Measurements from ENCODE around the gene METAP1D.

The METAP1D gene

GRCh38 chr2:172093416-172094293 lies 93.9 kb downstream of the METAP1D start:
- DNase-seq: no peak

DNA sequence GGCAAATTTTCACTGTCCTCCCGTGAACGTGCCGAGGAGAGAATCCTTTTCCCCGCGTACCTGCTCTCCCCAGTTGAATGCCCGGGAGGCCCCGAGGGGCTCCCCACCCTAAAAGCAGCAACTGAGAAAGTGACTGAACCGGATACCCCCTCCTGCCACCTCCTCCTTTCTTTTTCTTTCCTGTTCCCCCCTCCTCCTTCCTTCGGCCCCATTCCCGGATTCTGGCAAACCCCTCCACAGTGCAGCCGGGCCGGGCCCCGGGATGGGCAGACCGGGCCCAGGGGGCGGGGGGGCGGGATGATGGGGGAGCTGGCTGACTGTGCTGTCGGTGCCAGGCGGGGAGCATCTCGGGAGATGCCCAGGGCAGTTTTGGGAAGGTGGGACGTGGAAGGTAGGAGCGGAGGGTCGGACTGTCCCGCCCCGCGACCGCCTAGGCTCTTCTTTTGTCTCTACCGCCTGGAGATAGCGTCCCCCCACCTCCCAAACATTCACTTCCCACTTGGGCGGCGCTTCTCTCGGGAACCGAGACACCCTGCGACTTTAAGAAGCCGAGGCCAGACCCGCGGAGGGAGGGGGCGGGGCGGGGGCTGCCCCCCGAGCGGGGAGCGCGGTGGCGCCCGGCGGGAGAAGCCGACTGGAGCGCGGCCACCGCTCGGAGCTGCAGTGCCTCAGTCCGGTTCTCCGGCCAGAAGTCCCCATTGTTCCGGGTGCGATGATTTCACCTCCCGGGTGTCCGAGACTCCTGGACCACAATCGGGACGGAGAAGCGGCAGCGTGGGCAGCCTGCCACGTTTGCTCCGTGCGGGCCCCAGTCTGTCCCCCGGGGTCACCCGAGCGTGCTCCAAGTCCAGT lies 94.8 kb downstream of the METAP1D start:
- peak; percentile 40 for DNase-seq

DNA sequence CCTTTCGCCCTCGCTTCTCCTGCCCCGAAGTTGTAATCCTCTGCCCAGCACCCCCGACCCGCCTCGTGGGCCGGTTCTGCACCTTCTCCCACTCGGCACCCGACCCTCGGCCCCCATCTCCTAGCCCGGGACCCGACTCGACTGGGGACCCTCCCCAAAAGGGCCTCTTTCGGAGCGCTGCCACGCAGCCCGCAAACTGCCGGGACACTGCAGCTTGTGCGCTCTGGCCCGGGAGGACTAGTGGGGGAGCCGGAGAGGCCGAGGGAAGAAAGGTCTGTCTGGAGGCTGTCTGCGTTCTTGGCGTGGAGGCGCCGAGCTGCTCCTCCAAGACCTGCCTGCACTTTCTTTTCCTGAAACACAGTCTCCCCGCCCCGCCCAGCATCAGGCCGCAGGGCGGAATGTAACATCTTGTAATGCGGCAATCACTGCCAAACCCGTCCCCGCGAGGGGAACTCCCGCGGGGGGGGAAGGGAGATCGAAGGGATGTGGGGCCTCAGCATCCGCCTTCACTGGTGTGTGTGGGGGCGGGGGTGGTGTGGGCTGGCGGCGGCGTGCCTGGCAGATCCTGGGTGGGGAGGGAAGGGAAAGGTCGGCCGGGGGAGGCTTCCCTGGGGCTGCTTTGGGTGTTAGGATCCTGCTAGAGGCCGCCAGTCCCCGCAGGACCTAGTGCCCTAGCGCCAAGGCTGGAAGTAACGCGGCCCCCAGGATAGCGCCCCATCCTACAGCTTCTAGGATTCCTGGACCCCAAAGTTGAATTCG lies 95.6 kb downstream of the METAP1D start:
- DNase-seq: peak; percentile 76

DNA sequence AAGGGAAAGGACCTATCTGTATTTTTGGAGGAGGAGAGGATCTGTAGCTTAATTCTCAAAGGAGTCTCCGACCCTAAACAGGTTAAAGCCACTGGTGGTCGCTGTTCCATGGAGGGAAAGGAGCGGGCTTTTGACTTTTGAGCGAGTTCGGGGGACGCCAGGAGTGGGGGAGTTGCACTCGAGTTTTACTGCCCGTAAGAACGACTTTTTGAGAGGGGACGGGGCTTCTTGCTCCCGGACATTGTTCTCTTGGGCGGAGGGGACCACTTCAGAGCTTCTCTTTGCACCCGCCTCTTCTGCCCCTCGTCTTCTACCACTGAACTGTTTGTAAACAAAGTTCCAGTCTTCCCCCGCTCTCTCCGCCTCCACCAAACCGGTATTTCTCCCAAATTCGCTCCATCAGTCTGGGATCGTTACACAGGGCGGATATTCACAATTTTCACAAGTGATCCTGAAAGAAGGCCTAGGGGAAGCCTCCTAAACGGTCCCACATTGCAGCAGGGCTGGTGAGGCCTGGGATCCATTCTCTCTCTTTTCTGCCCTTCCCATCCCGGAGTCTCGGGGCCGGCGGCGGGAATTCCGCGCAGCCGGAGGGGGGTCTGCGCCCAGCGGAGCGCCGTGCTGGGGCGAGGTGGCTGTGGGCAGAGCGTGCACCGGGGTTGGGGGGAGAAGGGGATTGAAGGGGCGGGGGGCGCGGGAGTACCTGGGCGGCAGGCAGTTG lies 96.3 kb downstream of the METAP1D start:
- DNase-seq: peak; percentile 59

DNA sequence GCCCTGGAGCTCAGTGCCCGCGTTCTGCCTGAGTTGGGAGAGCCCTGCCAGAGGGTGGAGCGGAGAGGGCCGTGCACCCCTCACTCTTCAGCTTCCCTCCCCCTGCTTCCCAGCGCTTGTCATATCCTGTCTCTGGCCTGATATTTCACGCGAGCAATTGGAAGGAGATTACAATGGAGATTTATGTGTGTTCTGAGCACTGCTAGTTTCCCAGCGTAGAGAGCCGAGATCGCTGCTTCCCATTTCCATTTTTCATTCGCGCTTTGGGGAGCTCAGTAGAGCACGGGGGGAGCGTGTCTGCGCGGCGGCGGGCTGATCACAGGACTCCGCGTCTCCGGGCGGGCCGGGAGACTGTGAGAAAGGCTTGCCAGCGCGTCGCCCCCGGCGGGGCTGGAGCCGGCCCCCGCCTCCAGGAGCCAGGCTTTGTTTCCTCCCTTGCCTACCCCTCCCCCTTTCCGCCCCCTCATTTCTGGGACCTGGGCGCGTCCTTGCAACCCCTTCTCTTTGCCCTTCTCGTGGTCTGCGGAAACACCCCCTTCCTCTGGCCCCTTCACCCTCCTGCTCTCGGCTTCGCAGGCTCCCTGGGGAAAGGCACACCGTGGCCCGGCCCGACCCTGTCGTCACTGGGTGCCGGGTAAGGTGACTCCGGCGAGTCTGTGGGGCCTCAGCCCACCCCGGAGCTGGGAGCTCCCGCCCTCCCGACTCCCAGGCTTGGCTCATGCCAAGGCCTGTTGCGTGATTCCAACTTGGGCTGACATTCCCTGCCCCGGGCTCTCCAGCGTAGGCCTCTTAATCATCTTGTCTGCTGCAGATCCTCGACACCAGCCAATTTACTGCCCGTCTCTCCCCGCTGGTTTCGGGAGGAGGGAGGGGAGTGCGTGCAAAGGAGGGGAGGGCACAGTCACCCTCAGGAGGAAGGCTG lies 97.1 kb downstream of the METAP1D start:
- peak; percentile 29 for DNase-seq

DNA sequence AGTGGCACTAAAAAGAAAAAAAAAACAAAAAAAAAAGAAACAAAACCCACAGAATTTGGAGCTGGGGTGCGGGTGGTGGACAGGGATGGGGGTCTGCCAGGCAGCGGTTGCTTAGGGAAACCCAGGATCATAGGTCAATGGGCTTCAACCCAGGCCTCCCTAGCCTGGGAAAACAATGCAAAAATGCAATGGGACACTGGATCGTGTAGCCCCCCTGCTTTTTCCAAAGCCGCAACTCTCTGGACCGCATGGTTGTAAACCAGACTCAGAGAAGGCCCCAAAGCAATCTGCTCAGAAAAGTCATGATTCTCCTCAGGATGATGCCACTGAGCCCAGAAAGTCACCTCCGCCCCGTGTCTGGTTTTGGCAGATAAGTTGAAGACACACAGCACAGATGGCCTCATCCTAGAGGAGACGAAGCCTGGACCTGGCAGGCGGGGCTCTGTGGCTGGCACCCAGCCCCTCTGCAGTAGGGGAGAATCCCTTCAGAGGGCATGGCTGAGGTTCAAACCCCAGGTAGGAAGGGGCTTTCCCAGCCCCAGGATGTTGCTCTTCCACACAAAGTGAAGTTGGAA lies 97.9 kb downstream of the METAP1D start:
- peak; percentile 60 for DNase-seq

DNA sequence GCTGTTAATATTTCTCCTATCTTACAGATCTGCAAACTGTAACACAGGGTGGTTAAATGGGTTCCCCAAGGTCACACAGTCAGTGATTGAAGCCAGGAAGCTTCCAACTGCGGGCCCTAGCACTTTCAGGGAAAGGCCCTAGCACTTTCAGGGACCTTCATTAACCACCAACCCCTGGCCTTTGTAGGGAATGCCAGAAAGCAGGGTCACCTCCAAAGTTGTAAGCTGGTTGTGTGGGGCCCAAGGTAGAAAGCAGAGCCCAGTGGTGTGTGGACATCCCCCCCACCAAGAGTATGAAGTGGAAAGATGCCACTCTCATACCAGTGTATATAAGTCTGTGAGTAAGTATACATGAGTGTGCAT lies 98.5 kb downstream of the METAP1D start:
- peak; percentile 24 for DNase-seq

DNA sequence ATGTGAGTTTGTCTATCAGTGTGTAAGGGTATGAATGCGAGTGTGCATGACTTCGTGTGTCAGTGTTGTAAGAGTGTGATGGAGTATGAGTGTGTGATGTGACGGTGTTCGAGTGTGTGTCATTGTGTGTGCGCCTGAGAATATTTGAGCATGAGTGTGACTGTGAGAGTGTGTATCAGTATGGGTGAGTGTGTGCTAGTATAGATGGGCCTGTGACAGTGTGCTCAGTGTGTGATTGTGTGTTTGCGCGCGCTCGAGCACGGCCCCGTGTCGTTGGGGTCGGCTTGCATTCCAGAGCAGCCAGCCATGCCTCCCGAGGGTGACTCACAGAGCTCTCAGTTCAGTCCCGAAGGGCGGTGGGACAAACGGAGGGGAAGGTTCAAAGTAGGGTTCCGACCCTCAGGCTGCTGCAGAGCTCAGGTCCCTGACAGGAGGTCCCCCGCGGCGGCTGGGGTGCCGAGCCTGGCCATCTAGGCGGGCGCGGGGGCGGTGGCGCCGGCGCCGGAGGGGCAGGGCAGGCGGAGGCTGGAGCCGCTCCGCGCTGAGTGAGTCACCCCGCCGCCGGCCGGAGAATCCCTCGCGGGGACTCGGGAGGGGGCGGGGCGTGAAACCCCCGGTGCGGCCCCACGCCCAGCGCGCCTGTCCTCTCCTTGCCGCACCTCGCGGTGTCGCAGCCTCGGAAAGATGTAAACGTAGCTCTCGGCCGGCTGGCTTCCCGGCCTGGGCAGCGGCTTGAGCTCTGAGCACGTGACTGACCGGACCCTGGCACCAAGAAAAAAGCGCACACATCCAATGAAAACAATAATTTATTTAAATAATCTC lies 99.1 kb downstream of the METAP1D start:
- peak; percentile 72 for DNase-seq

DNA sequence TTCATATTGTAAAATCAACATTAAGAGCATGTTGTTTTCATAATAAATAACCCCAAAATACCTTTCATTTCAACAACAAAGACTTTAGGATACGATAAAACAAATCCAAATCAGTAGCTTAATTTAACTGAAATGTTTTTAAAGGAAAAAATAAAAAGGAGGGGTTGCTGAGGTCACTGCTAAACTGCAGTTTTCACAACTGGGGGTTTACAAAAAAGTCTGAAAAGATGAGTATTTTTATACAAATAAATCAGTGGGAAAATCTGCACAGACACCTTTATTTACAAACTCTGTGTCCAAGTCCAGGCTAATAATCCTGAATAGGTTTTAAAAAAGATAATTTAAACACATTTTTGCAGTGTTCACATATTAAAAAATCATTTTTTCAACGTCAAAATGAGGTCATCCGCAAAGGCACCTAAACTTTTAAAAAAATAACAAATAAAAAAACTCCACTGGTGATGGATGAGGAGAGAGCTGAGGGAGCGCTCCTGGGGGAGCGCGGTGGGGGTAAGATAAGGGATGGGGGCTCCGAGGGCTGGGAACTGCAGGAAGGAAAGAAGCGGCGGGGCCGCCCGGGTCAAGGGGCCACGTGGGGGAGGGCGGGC lies 99.8 kb downstream of the METAP1D start:
- no peak for DNase-seq

- DNase-seq: no peak
These were observed 100.6 kb downstream of the METAP1D start for GRCh38 chr2:172100080-172100934.

- no peak for DNase-seq
These were observed 101.4 kb downstream of the METAP1D start for GRCh38 chr2:172100935-172101820.

DNA sequence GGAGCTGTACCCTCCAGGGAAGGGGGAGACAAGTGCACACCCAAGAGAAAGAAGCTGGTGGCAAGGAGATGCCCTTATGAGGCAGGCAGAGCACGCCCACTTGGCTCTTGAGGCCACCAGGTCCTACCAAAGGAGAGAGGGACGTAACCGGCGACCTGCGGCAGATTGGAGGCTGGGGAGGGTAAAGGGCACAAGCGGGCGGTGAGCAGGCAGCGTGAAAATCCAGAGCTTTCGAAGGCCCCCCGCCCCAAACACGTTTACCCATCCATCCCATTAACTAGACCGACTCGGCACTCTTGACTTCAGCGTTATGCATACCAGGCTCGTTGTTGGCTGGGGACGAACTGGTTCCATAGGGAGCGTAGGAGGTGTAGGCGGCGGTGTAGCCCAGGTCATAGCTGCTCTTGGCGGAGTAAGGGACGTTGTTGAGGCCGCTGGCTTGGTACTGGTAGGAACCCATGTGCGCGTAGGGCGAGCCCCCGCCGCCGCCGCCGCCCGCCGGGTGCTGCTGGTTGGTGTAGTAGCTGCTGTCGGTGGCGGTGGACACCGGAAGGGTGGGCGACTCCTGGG lies 102.2 kb downstream of the METAP1D start:
- peak; percentile 47 for DNase-seq

DNA sequence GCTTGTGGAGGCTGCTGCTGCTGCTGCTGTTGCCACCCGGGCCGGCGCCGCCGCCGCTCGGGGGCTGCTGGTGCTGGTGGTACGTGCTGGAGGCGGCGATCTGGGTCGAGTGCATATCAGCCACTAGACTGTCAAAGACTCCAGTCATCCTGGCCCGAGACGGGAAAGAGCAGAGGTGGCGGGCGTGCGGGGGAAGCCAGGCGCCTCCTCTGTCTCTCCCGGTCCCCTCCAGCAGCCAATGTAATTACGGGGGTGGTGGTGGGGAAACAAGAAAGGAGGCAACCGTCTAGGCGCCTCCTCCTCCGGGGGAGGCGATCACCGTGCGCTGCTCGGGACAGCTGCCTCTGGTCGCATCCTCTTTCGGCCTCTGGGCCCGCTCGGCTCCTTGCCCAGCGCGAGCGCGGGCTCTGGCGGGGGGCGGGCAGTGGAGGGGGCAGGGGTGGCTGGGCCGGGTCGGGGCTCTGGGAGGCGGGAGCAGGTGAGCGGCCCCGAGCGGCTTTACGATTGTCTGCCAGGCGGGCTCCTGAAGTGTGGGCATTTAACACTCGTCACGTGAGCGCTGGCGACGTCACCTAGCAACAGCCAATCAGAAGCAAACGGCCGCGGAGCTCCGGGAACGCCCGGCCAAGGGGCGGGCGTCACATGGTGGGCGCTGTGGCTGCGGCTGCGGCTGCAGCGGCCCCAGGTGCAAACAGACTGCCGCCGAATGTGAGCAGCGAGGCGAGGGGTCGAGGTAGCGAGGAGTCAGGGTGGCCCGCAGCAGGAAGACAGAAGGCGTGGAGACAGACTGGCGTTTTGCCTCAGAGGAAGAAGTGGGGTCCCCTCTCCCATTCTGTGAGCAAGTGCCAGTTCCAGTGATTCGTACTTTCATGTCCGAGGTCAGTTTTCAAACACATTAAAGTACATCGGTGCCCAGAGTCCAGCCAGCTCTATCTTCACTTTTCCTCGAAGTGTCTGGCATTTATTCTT lies 102.9 kb downstream of the METAP1D start, which contains the start of gene DLX2:
Gene DLX2 (minus strand): TSS at position 510 of the 969 bp plus-strand sequence. CDS start 362 bp downstream, at position 148.
- peak; percentile 90 for DNase-seq

DNA sequence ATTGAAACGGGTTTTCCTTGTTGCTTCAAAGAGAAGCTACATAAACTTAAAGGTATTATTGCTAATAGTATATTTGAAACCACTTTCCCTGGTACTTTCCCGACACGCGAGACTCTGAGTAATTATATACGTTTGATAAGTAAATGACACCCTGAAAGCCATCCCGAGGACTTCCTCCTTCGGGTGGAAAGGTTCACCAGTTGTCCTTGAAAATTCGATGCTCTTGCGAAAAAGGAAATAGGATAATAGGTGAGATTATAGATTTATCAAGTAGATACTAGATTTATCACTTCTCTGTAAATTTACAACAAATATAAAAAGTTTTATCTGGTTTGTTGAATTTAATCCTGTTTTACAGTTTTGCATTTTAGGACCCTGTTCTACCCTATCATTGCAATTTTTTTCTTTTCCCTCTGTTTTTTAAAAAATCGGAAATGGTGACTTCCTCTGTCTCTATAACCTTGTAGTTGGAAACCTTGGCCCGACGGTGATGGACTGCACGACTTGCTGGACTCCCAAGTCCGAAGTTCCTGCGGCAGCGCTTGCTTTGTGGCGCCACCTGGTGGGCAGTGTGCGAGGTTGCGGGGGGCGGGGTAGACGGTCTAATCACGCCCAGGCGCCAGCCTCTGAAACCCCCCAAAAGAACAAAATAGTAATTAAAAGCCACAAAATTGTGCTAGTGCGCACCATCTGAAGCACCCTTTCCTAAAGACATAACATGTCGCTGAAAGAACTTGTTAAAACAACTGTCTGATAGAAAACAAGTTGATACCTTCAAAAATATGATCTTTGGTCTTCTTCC lies 103.9 kb downstream of the METAP1D start:
- DNase-seq: peak; percentile 93
